GM12874 (cell line): ENCODE results near the gene CPM.

ENCODE experiments used
- TF ChIP-seq, protein P1 (sequence below): IDR thresholded peaks from 2 replicates; pipeline ENCODE4 v1.5.1; 2011; ENCODE audit warnings: low read depth, mild to moderate bottlenecking, control low read depth, low read length, moderate library complexity; ENCODE audit not compliant: insufficient read depth

Gene CPM

DNA sequence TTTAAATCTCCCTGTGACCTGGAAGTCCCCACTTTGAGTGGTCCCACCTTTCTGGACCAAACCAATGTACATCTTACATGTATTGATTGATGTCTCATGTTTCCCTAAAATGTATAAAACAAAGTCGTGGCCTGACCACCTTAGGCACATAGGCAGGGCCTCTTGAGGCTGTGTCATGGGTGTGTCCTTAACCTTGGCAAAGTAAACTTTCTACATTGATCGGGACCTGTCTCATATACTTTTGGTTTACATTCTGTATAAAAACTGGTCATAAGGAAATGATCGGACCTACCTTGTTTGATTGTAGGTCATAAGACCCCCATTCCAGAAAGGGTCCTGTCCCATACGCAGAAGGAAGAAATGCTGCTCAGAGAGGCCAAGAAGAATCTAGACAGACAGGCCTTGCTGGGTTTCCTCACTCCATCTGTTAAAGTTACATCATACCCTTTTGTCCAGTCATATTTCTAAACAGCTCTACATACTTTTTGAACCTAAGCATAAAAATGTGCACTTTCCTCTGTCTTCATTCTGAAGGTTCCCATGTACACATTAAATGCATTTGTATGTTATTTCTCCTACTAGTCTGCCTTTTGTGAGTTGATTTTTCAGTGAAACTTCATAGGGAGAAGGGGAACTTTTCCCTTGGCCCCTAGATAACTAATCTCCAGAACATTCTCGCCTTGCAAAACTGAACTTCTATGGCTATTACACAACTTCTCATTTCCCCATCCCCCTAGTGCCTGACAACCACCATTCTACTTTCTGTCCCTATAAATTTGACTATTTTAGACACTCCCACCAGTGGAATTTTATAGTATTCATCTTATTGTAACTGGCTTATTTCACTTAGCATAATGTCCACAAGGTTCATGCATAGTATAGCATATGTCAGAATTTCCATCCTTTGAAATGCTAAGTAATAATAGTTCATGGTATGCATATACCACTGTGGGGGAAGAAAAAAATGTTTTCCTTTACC is 30.2 kb upstream of the CPM start:
- TF ChIP-seq, protein P1, sequence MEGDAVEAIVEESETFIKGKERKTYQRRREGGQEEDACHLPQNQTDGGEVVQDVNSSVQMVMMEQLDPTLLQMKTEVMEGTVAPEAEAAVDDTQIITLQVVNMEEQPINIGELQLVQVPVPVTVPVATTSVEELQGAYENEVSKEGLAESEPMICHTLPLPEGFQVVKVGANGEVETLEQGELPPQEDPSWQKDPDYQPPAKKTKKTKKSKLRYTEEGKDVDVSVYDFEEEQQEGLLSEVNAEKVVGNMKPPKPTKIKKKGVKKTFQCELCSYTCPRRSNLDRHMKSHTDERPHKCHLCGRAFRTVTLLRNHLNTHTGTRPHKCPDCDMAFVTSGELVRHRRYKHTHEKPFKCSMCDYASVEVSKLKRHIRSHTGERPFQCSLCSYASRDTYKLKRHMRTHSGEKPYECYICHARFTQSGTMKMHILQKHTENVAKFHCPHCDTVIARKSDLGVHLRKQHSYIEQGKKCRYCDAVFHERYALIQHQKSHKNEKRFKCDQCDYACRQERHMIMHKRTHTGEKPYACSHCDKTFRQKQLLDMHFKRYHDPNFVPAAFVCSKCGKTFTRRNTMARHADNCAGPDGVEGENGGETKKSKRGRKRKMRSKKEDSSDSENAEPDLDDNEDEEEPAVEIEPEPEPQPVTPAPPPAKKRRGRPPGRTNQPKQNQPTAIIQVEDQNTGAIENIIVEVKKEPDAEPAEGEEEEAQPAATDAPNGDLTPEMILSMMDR = no peak

DNA sequence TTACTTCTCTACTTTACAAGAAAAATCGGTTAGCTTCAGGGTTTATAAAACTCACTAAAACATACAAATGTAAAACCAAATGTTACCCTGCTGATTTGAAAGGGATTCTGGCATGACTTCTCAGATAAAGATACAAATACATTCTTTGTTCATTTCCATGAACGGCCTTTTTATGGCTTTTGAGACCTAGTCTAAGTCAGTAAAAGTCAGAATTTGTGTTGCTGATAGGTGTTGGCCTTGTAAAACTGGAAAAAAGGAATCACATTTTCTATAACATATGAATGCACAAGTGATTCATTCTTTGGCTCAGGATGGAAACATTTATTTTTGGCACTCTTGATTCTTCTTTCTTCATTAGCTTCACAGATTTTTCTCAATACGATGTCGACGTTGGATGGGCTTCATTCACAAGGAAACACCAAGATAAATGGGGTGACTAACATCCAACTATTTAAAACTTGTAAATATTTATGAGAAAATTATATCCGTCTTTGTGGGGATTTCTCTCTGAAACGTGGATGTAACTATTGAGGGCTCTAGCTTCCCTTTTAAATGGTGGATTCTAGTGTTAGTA is 27.0 kb upstream of the CPM start:
- TF ChIP-seq, protein P1 = no peak

DNA sequence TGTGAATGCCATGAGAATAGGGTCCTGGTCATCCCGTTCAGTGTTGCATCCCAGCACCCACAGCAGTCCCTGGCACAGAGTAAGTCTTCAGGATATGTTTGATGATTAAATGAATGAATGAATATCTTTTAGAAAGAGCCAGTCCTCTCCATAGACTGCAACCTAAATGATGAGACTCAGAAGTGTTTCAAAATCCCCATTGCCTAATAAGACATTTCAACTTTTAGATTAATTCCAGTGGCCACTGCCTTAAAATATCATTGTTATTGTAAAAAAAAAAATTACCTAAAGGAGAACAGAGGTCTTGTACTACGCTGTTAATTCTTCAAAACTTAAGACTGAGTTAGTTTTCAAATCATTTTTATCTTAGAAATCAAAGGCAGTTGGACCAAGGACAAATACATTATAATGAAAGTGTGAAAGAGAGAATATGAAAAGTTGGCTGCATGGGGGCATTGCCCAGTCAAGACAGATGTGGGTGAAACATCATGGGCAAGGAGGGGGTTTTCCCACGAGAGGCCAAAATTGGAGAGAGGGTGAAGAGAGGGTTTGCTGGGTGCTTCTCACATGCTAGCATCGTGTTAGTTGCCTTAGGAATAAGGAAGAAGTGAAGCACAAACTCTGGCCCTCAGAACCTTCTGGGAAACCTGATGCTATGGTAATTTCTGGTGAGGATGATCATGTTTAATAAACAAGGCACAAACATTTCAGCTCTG is 26.3 kb upstream of the CPM start:
- TF ChIP-seq, protein P1 = no peak

DNA sequence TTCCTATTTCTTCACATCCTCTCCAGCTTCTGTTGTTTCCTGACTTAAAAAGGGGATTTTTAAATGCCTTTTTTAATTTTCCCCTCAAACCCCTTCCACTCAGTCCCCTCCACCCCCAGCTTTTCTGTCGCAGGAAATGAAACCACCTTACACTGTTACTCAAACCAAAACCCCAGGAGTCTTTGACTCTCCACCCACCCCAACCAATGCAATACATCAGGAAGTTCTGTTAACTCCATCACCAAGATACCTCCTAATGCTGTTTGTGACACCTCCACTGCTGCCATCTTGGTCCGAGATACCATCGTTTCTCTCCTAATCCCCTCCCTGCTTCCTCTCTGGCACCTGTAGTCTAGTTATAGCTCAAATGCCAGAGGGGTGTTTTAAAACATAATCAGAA is 25.4 kb upstream of the CPM start:
- TF ChIP-seq, protein P1 = no peak

DNA sequence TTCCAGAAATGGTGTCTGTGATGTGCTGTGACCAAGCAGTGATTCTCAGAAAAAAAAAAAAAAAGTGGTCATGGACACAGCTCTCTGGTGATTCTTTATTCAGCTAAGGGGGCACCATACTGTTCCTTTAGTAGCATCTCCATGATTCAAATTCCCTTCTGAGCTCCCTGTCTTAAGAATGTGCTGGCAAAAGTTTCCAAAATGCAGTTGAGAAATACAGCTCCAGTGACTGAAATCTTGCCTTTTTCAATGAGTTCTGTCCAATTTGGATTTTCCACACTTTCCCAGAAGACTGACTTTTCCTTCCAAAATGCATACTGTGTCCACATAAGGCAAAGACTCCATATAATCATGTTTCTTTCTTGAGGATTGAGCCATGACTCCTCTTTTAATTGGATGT is 24.3 kb upstream of the CPM start:
- TF ChIP-seq, protein P1 = no peak

DNA sequence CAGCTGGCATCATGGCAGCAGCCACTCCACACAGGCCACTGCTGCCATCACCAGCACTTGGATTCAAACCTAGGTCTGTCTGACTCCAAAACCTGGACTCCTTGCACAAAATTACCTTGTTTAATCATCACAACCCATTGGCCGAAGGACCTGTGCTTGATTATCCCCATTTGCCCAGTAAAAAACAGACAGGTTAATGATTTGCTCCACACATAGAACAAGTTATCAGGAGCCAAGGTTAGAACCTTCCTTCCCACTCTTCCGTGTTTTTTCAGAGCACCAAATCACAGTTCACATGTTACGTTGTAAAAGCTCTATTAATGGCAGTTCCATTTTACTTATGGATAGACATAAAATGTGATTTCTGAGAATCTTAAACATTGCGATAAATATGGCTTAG is 23.5 kb upstream of the CPM start:
- TF ChIP-seq, protein P1 = no peak

DNA sequence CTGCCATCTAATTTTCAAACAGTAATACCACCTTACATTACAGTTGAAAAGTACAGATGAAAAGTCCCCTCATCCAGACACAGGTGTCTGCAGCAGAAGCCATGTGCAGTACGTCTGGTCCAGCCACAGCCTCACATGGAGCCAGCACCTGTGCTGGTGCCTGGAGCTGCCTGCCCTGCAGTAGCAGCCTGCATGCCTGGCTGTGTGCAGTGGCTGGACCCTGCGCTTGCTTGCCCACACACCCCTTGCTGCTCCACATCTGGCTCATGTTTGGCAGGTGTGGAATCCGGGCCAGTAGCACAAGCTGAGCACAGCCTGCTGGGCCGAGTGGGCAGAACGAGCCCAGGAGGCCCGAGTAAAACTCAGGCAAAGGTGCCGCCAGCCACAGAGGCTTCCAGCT is 21.8 kb upstream of the CPM start:
- TF ChIP-seq, protein P1 = no peak
